HFF-Myc (cell line): ENCODE data around the gene SHANK1.

Experiments
- DNase-seq: peaks from one replicate; pipeline ENCODE4 v3.0.0-alpha.2; 2011; ENCODE audit warnings: low read depth; ENCODE audit errors: extremely low read depth
- H3K4me3 ChIP-seq: replicated peaks from 2 replicates; pipeline ENCODE4 v1.5.1; 2011; ENCODE audit warnings: low read depth, mild to moderate bottlenecking, control low read depth, low read length
- TF ChIP-seq, protein P1 (sequence below): IDR thresholded peaks from 2 replicates; pipeline ENCODE4 v1.5.1; 2012; ENCODE audit warnings: mild to moderate bottlenecking, low read depth, low read length, control low read depth; ENCODE audit errors: missing control alignments

The SHANK1 gene

DNA sequence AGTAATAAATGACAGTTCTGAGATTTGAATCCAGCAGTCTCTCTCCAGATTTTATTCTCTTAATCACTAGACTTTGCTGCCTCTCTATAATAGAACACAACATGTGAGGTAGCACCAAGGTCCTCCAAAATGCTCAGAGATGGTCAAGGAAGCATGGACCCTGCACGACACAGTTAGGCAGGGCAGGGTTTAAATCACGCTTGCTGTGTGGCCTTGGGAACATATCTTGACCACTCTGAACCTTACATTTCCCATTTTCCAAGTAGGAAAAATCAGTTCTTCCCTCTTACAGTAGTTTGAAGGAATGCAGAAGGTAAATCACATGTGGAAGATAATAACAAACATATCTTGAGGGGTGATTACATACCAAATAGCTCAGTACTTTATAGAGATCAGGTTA lies 86.2 kb downstream of the SHANK1 start:
- H3K4me3 ChIP-seq, result no peak overlapping the region
- no peak for DNase-seq
- TF ChIP-seq, protein P1, sequence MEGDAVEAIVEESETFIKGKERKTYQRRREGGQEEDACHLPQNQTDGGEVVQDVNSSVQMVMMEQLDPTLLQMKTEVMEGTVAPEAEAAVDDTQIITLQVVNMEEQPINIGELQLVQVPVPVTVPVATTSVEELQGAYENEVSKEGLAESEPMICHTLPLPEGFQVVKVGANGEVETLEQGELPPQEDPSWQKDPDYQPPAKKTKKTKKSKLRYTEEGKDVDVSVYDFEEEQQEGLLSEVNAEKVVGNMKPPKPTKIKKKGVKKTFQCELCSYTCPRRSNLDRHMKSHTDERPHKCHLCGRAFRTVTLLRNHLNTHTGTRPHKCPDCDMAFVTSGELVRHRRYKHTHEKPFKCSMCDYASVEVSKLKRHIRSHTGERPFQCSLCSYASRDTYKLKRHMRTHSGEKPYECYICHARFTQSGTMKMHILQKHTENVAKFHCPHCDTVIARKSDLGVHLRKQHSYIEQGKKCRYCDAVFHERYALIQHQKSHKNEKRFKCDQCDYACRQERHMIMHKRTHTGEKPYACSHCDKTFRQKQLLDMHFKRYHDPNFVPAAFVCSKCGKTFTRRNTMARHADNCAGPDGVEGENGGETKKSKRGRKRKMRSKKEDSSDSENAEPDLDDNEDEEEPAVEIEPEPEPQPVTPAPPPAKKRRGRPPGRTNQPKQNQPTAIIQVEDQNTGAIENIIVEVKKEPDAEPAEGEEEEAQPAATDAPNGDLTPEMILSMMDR, result no peak

DNA sequence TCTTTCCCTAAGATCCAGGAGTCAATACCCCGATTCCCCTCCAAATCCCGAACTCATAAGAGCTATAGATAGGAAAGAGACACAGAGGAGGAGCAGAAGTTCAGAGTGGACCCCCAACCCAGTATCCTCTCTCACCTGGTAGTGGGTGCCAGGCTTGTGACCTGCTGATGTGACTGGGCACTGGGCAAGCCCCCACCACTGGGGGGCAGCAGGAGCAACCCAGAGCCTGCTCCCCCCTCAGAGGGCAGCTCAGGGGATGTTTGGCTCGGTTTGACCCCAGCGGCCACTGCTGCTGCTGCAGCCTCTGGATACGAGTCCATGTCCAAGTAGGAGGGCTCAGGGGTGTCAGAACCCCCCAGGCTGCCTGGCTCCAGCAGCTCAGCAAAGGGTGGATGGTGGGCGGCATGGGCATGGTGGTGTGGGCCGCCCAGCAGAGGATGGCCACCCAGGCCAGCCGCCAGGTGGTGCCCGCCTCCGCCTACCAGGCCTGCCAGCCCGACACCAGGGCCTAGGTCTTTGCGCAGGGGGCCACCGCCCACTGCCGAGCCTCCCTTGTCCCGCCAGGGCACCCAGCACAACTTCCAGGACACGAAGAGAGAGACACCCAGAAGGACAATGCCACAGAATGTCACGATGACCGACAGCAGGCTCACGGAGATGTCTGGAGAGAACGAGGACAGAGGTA lies 87.3 kb downstream of the SHANK1 start:
- no peak for DNase-seq
- TF ChIP-seq, protein P1, result no peak
- H3K4me3 ChIP-seq, result no peak overlapping the region

DNA sequence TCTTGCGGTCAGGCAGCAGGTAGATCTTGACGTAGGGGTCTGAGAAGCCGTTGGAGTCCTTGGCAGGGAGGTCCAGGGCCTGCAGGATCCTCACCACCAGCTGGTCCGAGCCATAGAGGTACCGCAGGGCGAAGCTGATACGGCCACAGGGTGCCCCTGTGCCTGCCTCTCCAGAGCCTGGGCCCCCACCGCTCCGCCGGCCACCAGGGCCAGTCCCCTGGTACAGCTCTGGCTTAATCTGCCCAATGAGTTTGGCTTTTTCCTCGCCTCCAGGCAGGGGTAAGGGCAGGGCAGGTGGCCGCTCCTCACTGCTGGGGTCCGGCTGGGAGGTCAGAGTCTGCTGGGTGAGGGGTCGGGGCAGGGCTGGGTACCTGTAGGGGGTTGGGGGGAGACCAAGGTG lies 89.8 kb downstream of the SHANK1 start:
- TF ChIP-seq, protein P1, result no peak
- H3K4me3 ChIP-seq, result no peak overlapping the region

DNA sequence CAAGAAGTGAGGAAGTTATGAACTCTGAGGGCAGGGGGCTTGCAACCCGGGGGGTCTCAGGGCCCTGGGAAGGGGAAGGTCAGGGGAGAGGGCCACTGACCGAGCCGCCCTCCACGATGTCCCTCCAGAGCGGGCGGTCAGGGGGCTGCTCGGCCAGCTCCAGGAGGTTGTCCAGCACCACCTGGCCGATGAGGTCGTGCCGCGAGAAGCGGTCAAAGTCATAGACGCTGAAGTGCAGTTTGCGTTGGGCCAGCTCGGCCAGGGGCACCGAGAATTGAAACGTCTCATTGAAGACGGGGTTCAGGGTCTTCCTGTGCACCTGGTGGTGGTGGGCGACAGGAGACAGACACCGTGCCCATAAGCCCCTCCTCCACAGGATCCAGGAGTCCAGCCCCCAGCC lies 90.4 kb downstream of the SHANK1 start:
- no peak for DNase-seq
- no peak overlapping the region for H3K4me3 ChIP-seq
- TF ChIP-seq, protein P1, result no peak

More for the DNA sequence above, 89.8 kb downstream of the SHANK1 start:
- no peak for DNase-seq

DNA sequence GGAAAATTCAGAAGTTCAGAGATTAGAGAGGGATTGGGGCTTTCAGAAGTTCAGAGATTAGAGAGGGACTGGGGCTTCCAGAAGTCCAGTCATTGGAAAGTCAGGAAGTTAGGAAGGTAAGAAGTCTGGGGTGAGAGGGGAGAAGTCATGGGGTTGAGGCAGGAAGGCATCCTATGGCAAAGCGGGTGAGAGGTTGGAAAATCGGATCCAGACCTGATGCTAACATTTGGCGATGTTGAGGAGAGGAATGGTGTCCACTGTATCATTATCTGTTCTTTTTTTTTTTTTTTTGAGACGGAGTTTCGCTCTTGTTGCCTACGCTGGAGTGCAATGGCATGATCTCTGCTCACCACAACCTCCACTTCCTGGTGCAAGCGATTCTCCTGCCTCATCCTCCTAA lies 91.1 kb downstream of the SHANK1 start:
- no peak for DNase-seq
- no peak overlapping the region for H3K4me3 ChIP-seq
- TF ChIP-seq, protein P1, result no peak

DNA sequence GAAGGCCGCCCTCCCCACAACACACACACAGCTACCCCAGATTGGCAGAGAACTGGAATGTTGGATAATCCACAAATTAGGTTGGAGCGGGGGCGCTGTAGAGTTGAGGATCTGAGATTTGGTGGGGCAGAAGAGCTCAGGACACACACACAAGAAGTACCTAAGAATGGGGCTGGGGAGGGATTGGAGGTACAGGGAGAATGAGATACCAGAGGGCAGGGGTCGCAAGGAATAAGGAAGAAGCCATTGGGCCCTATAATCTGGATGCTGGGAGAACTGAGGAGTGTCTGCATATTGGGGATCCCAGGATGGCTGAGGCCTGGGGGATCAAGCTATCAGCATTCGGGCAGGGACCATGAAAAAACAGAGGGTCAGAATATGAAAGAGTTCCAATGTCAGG lies 91.5 kb downstream of the SHANK1 start:
- H3K4me3 ChIP-seq, result no peak overlapping the region
- DNase-seq, result no peak
- TF ChIP-seq, protein P1, result no peak

DNA sequence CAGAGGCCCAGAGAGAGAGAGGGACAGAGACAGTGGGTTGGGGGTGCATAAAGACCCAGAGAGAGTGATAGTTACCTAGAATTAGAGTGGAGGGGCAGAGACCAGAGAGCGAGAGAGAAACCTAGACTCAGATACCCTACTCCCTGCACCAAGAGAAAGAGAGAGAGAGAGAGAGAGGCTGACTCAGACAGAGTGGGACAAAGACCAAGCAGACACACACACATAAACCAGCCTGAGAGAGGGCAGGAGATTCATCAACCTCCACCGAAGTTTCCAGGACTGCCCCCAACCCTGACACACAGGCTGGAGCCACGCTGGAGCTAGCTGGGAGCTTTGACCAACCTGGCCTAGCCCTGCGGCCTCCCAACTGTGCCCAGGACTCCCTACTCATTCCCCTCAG lies 92.8 kb downstream of the SHANK1 start:
- no peak overlapping the region for H3K4me3 ChIP-seq
- TF ChIP-seq, protein P1, result no peak
- no peak for DNase-seq
